Activated gamma-delta T cell treated with Interleukin-2 at 50 U/mL for 16 hours (primary cell): ENCODE data around the gene OSBPL9.
"Not testable (repeated sequence)": the region's sequence is repeated elsewhere in the genome, so short reads cannot be mapped to it uniquely, and the experiment has no call there.

ENCODE experiments used
- DNase-seq: peaks from one replicate; pipeline ENCODE4 v3.0.0-alpha.2; 2020

OSBPL9 gene

DNA sequence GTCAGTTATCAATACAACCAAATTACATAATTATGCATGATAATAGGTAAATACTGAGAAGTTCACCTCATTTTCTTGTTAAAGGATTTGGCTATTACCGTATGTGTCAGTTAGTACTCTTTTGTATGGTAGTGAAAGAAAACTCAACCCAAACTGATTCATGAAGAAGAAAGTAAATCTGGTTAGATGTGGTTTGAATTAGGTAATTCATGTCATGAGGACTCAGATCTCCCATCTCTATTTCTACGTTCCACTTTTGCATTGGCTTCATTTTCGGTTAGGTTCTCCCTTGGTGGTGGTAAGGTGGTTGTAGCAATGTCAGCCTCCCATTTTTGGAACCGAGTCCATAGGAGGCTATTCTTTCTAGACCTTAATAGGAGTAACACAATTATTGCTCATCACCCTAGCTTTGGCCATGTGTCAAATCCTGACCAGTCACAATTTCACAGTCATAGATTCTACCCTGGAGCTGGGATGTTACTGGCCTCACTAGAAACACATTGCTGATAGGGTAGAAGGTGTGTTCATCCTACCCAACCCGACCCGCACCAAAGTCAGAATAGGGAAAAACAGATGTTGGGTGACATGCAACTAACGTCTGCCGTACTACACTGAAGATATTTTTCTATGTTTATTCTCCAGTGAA is 97.6 kb downstream of the OSBPL9 start:
- DNase-seq: no peak

DNA sequence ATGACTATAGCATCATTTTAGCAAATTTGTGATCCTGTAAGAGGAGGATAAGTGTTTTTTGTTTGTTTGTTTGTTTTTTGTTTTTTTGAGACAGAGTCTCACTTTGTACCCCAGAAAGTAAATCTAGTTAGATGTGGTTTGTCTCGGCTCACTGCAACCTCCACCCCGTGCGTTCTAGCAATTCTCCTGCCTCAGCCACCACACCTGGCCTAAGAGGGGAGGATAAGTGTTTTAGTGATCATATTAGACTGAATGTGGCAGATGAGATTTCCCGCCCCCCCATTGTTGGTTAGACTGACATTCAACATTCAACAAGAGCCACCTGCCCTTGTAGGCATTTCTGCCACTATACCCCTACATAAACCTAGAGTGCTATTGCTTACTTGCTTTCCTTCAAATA is 98.5 kb downstream of the OSBPL9 start:
- no peak for DNase-seq

- no peak for DNase-seq
These were observed 99.9 kb downstream of the OSBPL9 start for GRCh38 chr1:51716746-51717145.

DNA sequence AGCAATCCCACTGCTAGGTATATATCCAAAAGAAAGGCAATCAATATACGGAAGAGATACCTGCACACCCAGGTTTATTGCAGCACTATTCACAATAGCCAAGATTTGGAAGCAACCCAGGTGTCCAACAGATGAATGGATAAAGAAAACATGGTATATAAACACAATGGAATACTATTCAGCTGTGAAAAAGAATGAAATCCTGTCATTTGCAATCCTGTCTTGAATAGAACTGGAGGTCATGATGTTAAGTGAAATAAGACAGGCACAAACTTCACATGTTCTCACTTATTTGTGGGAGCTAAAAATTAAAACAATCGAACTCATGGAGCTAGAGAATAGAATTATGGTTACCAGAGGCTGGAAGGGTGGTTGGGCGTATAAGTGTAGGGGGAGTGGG is 101.0 kb downstream of the OSBPL9 start:
- no peak for DNase-seq

- no peak for DNase-seq
These were observed 102.3 kb downstream of the OSBPL9 start for GRCh38 chr1:51719146-51719545.

DNA sequence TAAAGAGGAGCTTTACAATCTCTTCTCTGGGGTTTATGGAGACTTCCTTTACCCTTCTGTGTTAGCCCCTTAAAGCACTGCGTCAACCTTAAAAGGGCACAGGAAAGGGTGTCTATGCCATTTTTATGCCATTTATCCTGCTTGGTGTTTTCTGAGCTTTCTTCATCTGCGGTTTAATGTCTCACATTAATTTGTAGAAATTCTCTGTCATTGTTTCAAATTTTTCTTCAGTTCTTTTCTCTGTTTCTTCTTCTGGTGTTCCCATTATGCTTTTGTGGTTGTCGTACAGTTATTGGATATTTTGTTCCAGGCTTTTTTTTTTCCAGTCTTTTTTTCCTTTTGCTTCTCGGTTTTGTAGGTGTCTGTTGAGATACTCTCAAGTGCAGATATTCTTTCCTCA is 107.9 kb downstream of the OSBPL9 start:
- DNase-seq: no peak

- DNase-seq: no peak
These were observed 109.2 kb downstream of the OSBPL9 start for GRCh38 chr1:51726051-51726450.

DNA sequence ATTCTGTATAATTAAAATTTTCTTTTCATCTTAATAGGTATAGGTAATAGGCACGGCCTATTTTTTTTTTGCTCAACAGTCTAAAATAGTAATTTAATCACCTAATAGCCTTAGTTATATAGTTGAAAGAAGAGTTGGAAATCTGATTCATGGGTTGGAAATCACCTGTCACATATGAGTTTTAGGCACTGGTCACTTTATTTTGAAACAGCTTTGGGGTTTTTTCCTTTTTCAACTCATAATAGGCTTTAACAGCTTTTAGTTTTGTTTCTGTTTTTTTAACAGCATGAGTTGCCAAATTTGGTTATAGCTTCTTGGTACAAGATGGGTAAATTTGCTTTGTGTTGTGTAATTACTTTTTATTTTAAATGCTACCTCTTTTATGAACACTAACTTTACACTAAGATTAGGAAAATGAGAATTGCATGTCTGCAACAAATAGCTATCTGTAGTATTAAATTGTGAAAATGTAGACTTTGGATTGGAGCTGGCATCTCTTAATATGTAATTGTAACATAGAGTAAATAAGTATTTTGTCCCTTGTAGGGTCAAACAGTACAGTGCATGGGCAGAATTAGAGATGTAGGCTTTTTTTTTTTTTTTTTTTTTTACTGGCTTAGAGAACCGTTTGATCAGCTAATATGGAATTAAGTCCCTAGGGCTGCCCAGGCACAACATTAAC is 109.8 kb downstream of the OSBPL9 start:
- DNase-seq: no peak

DNA sequence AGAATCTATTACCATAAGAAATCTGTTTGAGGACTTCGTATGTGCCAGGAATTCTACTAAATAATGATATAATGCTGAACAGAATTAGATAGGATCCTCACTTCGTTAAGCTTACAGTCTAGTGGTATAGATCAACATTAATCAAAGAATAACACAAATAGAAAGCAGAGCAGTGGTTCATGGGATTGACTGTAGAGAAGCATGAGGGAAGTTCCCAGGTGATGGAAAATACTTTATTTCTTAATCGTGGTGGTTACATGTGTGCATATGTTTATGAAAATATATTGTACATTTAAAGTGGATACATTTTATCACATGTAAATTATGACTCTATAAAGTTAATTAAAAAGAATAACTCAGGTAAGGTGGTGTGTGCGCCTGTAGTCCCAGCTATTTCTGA is 110.5 kb downstream of the OSBPL9 start:
- DNase-seq: no peak

GRCh38 chr1:51728611-51729155 is 111.8 kb downstream of the OSBPL9 start:
- no peak for DNase-seq

DNA sequence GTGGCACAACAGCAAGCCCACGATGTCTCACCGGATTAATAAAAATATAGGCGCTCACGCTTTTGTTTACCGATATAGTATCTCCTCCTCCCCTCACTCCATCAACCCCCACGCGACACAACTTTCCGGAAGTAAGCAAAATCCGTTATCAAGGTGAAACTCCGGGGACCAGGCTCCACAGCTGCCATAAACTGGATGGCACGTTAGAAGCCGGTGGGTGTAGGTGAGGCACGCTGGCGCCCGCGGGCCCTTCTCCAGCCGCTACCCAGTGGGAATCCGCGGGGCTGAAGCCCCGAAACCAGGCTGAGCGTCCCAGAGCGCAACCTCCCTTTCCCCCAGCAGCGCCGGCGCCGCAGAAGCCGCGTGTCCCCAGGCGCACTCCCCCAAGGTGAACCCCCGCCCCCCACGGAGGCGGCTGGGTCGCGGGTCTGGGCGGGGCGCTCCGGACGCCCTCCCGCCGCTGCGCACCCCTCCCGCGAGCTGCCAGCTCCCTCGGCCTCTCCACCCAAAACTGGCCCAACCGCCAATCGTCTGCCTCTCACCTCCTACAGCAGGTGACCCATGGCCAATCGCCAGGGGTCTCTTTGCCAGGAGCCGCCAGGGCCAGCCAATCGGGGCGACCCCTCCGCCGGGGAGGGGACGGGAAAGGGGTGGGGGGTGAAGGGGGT is 112.4 kb downstream of the OSBPL9 start:
- DNase-seq: peak; percentile 93

DNA sequence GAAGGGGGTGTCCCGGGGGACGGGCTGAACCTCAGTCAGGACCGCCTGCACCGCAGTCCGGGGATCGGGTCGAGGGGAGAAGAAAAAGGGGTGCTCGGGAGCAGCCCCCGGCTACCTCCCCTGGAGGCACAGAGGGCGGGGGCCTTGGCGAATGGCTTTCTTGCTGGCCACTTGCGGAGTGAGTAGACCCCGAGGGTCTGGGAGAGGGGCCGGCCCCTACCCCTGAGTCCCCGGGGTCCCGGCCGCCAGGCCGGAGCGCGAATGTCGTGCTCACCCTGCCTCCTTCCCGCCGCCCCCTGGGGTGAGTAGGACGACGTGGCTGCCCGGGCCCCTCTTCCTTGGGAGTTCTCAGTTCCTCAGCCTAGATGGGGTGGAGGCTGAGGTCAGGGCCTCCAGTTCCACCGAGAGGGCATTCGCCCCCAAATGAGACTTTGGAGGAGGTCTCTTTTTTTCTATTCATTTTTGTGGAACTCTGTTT is 113.0 kb downstream of the OSBPL9 start:
- DNase-seq: no peak

DNA sequence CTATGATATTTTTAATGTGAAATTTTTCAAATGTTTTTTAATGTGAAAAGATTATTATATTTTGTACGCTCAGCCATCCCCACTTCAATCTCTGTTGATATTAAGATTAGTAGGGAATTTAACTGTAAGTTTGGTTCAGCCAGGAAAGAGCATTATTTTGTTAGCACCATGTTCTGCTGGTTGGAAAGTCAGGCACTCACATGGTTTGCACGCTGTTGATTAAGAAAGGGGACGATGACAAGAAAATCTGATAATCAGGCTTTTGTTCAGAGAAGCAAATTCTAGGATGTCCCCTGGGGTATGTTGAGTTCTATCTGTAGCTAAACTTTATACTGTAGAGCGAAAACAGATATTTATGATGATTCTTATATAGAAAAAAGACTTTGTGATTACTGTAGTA is 115.1 kb downstream of the OSBPL9 start:
- no peak for DNase-seq

DNA sequence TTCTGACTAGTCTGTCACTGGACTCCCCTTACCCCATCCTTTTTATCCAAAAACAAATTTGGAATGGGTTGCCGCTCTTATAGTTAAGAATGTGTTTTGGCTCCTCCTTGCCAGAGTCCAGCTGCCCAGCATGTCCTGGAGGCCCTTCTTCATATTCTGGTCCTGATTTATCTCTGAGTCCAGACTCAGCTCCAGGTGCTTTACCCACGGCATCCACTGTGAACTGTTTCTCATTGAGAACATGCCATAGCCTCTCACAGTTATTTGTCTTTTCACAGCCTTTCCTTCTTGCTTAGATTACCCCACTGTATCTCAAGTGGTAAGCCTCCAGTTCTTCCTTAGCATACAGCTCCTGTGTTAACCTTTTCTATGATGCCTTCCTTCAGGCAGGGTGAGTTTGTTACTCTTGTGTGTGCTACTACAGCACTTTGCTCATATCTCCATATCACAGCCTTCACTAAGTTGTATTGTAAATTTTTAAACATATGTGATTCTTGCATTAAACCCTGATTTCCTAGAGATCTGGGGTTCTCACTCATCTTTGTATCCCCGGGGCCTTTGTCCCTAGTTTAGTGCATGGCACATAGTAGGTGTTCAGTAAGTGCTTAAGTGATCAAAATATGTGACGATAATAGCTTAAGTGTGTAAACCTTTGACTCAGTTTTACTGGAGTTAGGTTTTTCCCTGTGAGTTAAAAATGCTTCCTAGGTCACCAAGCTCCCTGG is 116.0 kb downstream of the OSBPL9 start:
- DNase-seq: no peak

GRCh38 chr1:51733426-51733774 is 116.5 kb downstream of the OSBPL9 start:
- DNase-seq: not testable (repeated sequence)

DNA sequence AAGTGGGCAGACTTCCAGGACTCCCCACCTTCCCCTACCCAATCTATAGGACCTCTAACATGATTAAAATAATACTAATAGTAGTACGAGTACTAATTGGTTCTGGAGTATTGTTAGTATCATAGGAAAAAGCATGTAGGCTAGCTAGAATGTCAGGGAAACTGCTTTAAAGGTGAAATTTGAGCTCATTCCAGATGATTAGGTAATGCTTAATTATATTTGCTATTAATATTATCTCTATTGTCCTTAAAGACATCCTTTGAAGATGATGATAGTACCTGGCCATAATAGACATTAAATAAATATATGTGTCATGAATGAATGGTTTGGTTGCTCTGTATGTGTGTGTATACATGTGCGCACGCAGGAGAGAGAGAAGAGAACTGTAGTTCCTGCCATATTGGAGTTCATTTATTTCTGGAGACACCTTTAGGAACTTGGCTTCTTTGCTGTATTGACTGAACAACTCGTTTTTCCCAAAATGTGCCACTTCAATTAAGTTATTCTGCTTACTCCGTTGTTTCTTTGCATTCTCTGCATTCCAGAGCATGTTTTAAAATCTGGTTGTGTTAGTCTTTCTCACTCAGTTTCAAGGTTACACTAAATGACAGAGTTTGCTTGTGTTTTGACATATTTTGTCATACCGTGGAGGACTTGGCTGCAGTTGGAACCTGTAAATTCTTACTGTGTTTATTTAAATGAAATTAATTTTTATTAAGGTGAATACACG is 117.1 kb downstream of the OSBPL9 start:
- DNase-seq: no peak

DNA sequence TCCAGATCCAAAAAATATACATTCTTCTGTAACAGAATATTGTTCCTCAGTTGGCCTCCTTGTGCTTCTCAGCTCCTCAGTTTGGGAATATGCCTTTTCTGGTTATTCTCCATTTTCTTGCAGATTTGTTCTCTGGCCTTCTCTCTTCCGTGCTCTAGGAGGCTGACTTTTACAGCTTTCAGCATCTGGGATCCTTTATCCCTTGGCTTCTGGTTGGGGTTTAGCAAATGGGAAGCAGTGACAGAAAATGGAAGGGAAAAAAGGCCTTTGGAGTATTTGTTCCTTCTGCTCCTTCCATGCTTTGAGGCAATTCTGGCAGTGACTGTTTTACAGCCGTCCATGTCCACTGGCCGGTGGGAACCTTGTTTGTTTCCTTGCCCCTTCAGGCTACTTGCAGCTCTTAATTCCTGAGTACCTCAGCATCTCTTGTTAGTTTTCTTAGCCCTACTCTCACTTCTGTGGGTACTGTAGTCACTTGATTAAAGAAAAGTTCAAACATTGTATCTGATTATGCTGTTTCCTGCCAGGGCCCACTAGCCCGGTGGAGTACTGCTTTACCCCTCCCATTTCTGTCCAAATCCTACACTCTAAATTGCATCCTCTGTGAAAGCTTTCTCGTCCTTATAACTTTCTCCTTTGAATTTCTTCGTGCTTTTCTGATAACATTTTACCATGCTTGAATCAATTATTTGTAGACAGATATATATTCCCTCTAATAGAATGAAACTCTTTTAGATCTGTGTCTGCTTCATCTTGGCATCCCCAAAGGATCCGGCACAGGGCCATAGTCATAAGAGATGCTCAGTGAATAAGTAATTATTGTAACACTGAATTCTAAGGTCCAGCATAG is 118.2 kb downstream of the OSBPL9 start:
- no peak for DNase-seq

- DNase-seq: no peak
These were observed 118.9 kb downstream of the OSBPL9 start for GRCh38 chr1:51735746-51736254.

- no peak for DNase-seq
These were observed 119.8 kb downstream of the OSBPL9 start for GRCh38 chr1:51736702-51737101.

DNA sequence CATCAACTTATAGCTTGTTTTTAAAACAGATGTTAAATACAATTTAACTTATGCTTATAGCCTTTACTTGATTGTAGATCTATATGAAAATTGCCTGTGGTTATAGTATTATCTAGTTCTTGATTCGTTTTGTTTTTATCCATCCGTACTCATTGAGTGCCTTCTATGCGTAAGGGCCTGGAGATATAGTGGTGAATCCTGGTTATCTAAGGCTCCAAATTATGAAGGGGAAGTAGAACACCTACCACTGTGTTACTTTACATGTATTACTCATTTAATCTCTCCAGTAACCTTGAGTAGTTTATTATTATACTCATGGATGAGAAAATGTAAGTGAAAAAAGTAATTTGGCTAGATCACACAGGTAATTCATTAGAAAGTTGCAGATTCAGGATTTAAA is 121.8 kb downstream of the OSBPL9 start:
- no peak for DNase-seq

DNA sequence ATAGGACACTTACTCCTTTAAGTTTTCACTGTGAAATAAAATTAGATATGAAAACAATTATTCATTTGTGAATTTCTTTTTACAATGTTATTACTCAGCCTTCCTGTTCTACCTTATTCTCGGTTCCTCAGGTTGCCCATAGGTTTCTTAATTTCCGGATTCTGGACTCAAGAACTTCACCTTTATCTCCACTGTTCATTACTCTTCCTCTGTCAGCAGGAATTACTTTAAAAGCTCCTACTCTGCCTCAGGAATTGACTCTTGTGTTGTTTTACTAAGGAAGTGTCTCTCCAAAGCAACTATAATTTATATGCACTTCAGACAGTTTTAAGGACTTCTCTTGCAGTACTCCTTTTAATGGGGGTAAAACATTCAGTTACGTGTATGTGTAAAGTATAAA is 123.8 kb downstream of the OSBPL9 start:
- no peak for DNase-seq
